Kidney (tissue), 14 donors: ENCODE results near the gene PRRC2C. TPM values are rescaled to one million over a fixed set of nuclear protein-coding genes. Genes with fewer than 3 reads are reported as not detected.

Source experiments
- DNase-seq, 5 donors: peaks; one replicate each; pipeline ENCODE4 v3.0.0-alpha.2; 2013 to 2020
- FAIRE-seq: peaks from 2 replicates; lab custom pipeline; 2012; peaks lifted over from hg19 to GRCh38; lab: Jason Lieb, UNC
- H3K27ac ChIP-seq, 2 donors: one replicate each; pipeline ENCODE4 v1.7.0; 2013; ENCODE audit warnings: low read depth in 2 of 2, low read length in 2 of 2, inconsistent platforms in 1 of 2
- H3K27me3 ChIP-seq: one replicate; pipeline ENCODE4 v1.7.1; 2013; ENCODE audit warnings: low read length, inconsistent platforms; ENCODE audit not compliant: control insufficient read depth, insufficient read depth
- H3K36me3 ChIP-seq, 3 donors: one replicate each; pipeline versions ENCODE4 v1.7.0 to v1.7.1; 2013; ENCODE audit warnings: low read length in 3 of 3, control low read depth in 1 of 3, inconsistent platforms in 1 of 3; ENCODE audit not compliant: insufficient read depth in 3 of 3, control insufficient read depth in 2 of 3
- H3K4me1 ChIP-seq, 3 donors: one replicate each; pipeline versions ENCODE4 v1.7.0 to v1.7.1; 2013; ENCODE audit warnings: low read length in 3 of 3, inconsistent platforms in 1 of 3, low read depth in 1 of 3; ENCODE audit not compliant: control insufficient read depth in 2 of 3, insufficient read depth in 2 of 3
- H3K4me3 ChIP-seq, 3 donors: one replicate each; pipeline versions ENCODE4 v1.7.0 to v1.8.1; 2013; ENCODE audit warnings: low read length in 3 of 3, control low read depth in 1 of 3, inconsistent platforms in 1 of 3
- H3K9ac ChIP-seq, 3 donors: one replicate each; pipeline versions ENCODE4 v1.7.0 to v1.7.1; 2013; ENCODE audit warnings: low read length in 3 of 3, control low read depth in 1 of 3, inconsistent platforms in 1 of 3
- H3K9me3 ChIP-seq, 3 donors: one replicate each; pipeline versions ENCODE4 v1.7.0 to v1.7.1; 2013; ENCODE audit warnings: low read length in 3 of 3, control low read depth in 1 of 3, inconsistent platforms in 1 of 3; ENCODE audit not compliant: control insufficient read depth in 2 of 3, insufficient read depth in 1 of 3
- intact Hi-C: fragments of 100-400 bp; cut with DNase I; formaldehyde crosslinking; loops from one replicate; pipeline ENCODE4 v1.11.1; 2022
- polyA plus RNA-seq: library from polyadenylated mRNA; stranded (reverse); fragments of 350-450 nt; fragmentation: Illumina TruSeq; extraction: RNeasy Lipid Tissue Mini Kit (QIAGEN cat#74804); gene quantifications from one replicate; pipeline ENCODE4 v1.2.3, GENCODE V29; 2014; ENCODE audit warnings: low read depth, low replicate concordance; ENCODE audit not compliant: insufficient read depth
- total RNA-seq: library from RNA; stranded (reverse); fragmentation: NEBNext Ultra II Directional; extraction: Animal tissue kit (Norgen Biotek cat#: 25700); gene quantifications from one replicate; pipeline ENCODE4 v1.2.1, GENCODE V29; 2021
- TF ChIP-seq, protein P1 (sequence below): IDR thresholded peaks from 3 replicates; pipeline ENCODE4 v1.5.1; 2012; ENCODE audit warnings: mild to moderate bottlenecking, moderate library complexity, borderline replicate concordance; ENCODE audit not compliant: insufficient read depth; ENCODE audit errors: extremely low read depth
- donor health status: control.
- donor health status: control.
- donor health status: control.
- donor health status: control.
- donor health status: control.
- donor health status: DM: yes; HTN: yes; CAD: no.
- donor health status: Normal renal cell carcinoma (clear cell type).

Gene PRRC2C
- total and polyA plus RNA-seq, 2 donors from 2014 or later, result 28.1 to 152 TPM

DNA sequence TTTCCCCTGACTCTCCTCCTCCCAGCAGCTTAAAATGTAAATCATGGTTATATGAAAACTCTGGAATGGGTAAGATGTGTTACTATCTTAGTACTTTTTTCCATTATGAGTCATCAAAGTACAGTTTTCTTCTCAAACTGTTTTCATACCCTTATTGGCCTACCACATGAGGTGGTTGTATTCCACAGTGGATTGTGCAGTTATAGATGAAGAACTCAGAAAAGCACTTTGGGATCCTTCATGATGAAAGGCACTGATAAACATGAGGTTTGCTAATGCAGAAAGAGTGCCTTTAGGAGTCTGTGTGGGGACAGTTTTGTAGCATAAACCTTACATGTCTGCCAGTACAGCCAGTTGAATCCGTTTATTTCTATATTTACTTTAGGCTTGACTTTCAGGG, 104.7 kb downstream of the PRRC2C start:
- H3K27ac ChIP-seq, result no peak overlapping the region
- no peak overlapping the region for H3K9ac ChIP-seq
- no peaks in the 10 kb centered on the region for H3K27me3 ChIP-seq
- intact Hi-C loops, result no loop called here
- H3K4me1 ChIP-seq, result peaks cover 0 to 5% (median 0%) of the 10 kb centered on the region in 3 donors
- peaks cover 6 to 41% (median 27%) of the 10 kb centered on the region in 3 donors for H3K36me3 ChIP-seq
- DNase-seq (no peak), FAIRE-seq (no peak)
- no peak overlapping the region for H3K4me3 ChIP-seq
- H3K9me3 ChIP-seq, result no peaks in the 10 kb centered on the region
- TF ChIP-seq, protein P1, sequence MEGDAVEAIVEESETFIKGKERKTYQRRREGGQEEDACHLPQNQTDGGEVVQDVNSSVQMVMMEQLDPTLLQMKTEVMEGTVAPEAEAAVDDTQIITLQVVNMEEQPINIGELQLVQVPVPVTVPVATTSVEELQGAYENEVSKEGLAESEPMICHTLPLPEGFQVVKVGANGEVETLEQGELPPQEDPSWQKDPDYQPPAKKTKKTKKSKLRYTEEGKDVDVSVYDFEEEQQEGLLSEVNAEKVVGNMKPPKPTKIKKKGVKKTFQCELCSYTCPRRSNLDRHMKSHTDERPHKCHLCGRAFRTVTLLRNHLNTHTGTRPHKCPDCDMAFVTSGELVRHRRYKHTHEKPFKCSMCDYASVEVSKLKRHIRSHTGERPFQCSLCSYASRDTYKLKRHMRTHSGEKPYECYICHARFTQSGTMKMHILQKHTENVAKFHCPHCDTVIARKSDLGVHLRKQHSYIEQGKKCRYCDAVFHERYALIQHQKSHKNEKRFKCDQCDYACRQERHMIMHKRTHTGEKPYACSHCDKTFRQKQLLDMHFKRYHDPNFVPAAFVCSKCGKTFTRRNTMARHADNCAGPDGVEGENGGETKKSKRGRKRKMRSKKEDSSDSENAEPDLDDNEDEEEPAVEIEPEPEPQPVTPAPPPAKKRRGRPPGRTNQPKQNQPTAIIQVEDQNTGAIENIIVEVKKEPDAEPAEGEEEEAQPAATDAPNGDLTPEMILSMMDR, result no peak

DNA sequence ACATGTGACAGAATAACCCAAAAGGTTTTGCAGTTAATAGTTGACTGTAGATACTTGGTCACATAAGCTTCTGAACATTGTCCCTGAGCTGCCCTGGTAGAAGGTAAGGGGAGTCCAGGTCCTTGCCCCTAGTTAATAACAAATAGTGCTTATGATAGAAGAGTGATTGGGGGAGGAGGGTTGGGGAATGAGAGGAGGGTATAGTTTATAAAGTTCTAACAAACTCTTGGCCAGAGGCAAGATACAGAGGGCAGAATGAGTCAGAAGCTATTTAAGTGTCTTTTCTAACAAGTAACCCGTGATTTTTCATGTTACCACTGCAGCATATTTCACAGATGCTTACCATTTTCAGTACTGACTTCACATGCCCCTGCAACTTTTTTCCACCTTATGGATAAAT, 110.0 kb downstream of the PRRC2C start:
- Histone ChIP-seq H3K9ac (no peak overlapping the region), H3K27me3 (no peaks in the 10 kb centered on the region), H3K4me1 (peaks cover 0 to 25% (median 8%) of the 10 kb centered on the region in 3 donors), H3K27ac (peak overlapping the region in 1 of 2 donors; percentile 89), H3K36me3 (peaks cover 0 to 14% (median 5%) of the 10 kb centered on the region in 3 donors), H3K4me3 (no peak overlapping the region), H3K9me3 (no peaks in the 10 kb centered on the region)
- DNase-seq (peak in 2 of 5 donors; percentile 11 to 51), FAIRE-seq (no peak)
- intact Hi-C loops, result no loop called here
- TF ChIP-seq, protein P1, result no peak

DNA sequence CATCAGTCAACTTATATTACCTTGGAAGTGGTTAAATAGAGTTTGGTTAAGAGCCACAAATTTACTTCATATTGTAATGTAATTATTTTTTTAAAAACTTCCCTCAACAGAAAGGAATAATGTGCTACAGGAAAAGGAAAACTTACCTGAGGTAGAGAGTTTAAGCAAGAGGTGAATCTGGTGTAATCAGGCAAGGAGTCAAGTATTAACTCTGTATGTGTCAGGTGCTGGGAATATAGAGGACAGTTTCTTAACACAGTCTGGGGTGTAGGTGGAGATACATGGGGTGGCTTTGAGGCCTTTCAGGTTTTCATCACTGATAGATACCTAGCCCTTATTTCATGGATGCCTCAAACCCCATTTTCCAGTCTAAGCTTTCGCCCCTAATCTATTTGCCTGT, 110.8 kb downstream of the PRRC2C start:
- Histone ChIP-seq H3K4me3 (no peak overlapping the region), H3K9me3 (no peaks in the 10 kb centered on the region), H3K9ac (no peak overlapping the region), H3K27me3 (no peaks in the 10 kb centered on the region), H3K4me1 (peaks cover 0 to 25% (median 8%) of the 10 kb centered on the region in 3 donors), H3K36me3 (peaks cover 0 to 11% (median 5%) of the 10 kb centered on the region in 3 donors), H3K27ac (peak overlapping the region; percentile 79 to 89)
- TF ChIP-seq, protein P1, result no peak
- DNase-seq, result no peak
- FAIRE-seq, result no peak
- intact Hi-C loops, result no loop called here

DNA sequence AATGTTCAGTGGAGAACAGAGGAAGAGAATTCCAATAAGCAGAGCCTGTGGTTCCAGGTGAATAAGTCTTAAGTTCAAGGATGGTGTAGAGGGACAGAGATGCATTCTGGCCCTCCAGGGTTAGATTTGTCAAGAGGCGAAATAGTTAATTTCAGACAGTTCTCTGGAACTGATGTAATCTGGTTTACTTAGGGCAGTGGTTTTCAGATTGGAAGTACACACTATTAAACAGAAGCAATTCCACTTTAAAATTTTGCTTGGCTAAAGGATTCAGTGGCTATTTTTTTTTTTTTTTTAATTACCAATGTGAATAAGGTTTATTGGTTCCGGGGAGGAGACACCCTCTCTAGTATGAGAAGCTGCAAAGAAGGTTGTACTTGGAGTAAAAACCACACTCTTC, 111.4 kb downstream of the PRRC2C start:
- Histone ChIP-seq H3K36me3 (peaks cover 0 to 7% (median 5%) of the 10 kb centered on the region in 3 donors), H3K9me3 (no peaks in the 10 kb centered on the region), H3K4me1 (peaks cover 0 to 25% (median 8%) of the 10 kb centered on the region in 3 donors), H3K9ac (no peak overlapping the region), H3K27ac (peak overlapping the region; percentile 46 to 89), H3K27me3 (no peaks in the 10 kb centered on the region), H3K4me3 (no peak overlapping the region)
- FAIRE-seq (no peak), DNase-seq (no peak)
- TF ChIP-seq, protein P1, result no peak
- intact Hi-C loops, result no loop called here
